ENCODE measurements around the gene CSNK1G1. TPM values are rescaled to one million over a fixed set of nuclear protein-coding genes. Genes with fewer than 3 reads are reported as not detected.

The CSNK1G1 gene
- polyA plus RNA-seq, 2 of the 4 experiments (the other 2 are of a cell fraction): 11.0 to 36.3 TPM

- FAIRE-seq (no peak), ATAC-seq (no peak), DNase-seq (ENCODE audit: low read depth in 1 of 2, low spot score in 1 of 2) (no peak)
- H3K9me3 ChIP-seq: no peaks in the 10 kb centered on the region
- 95% methylated on average over 7 of the region's 7 CpGs for WGBS (ENCODE audit: missing lambda C conversion rate)
- H3K4me2 ChIP-seq: no peak overlapping the region
- H3K4me3 ChIP-seq: no peak overlapping the region
- H3K4me1 ChIP-seq: no peaks in the 10 kb centered on the region
- ChIA-PET POLR2A (no interaction called here), CTCF (interaction anchor here (1.3 to 6.0 kb wide), 7 partner anchors 9 to 22 kb away, joined by 3 to 27 read pairs (median 4); no protein-coding TSS in a partner anchor)
- TF ChIP-seq RARB (CRISPR knock-in tag; IDR thresholded peaks at IDR 0.05): no peak
- no peak for TF ChIP-seq ZFP36 (IDR thresholded peaks at IDR 0.05; ENCODE audit: borderline replicate concordance, partially characterized antibody)
- TF ChIP-seq BCL3 (IDR thresholded peaks at IDR 0.05): no peak
- TF ChIP-seq HOXB5 (CRISPR knock-in tag; IDR thresholded peaks at IDR 0.05): no peak
- TF ChIP-seq FOSB (CRISPR knock-in tag; IDR thresholded peaks at IDR 0.05): no peak
- no peak for TF ChIP-seq HOXB13 (CRISPR knock-in tag; IDR thresholded peaks at IDR 0.05; ENCODE audit: low read depth)
- TF ChIP-seq PHF8 (IDR thresholded peaks at IDR 0.05; ENCODE audit: borderline replicate concordance, low read depth): no peak
- TF ChIP-seq GATA3 (IDR thresholded peaks at IDR 0.05; ENCODE audit: borderline replicate concordance): no peak
- no peak for TF ChIP-seq HMGXB4 (CRISPR knock-in tag; IDR thresholded peaks at IDR 0.05; ENCODE audit: borderline replicate concordance)
- TF ChIP-seq NPAS2 (CRISPR knock-in tag; IDR thresholded peaks at IDR 0.05; ENCODE audit: borderline replicate concordance): no peak
- no peak for TF ChIP-seq CHD4 (IDR thresholded peaks at IDR 0.05; ENCODE audit: borderline replicate concordance)
- TF ChIP-seq POLR2AphosphoS2 (conservative IDR thresholded peaks at IDR 0.05; ENCODE audit: low read length): no peak
- TF ChIP-seq POLR2A (IDR thresholded peaks at IDR 0.05; ENCODE audit: low read length): no peak
- no peak for TF ChIP-seq RNF2 (IDR thresholded peaks at IDR 0.05; ENCODE audit: borderline replicate concordance, low read depth)
- no peak overlapping the region for H3K27ac ChIP-seq
These were observed 224.4 kb downstream of the CSNK1G1 start for GRCh38 chr15:64131547-64131946.

GRCh38 chr15:64130159-64130558, 225.8 kb downstream of the CSNK1G1 start:
- TF ChIP-seq E2F6 (IDR thresholded peaks at IDR 0.05; ENCODE audit: borderline replicate concordance, low read depth): no peak
- TF ChIP-seq NFE2L2 (conservative IDR thresholded peaks at IDR 0.05; ENCODE audit: low read length): no peak
- TF ChIP-seq EHF (CRISPR knock-in tag; IDR thresholded peaks at IDR 0.05): no peak
- TF ChIP-seq FOSL2 (IDR thresholded peaks at IDR 0.05): no peak
- TF ChIP-seq FOSL2 (CRISPR knock-in tag; IDR thresholded peaks at IDR 0.05): no peak
- no peak for TF ChIP-seq KDM5A (IDR thresholded peaks at IDR 0.05)
- no peak for TF ChIP-seq HDAC2 (IDR thresholded peaks at IDR 0.05)
- TF ChIP-seq HOXA7 (CRISPR knock-in tag; IDR thresholded peaks at IDR 0.05): no peak
- no peak for TF ChIP-seq RNF2 (IDR thresholded peaks at IDR 0.05; ENCODE audit: borderline replicate concordance, low read depth)
- TF ChIP-seq KDM1A (IDR thresholded peaks at IDR 0.05; ENCODE audit: low read depth): no peak
- Histone ChIP-seq H3K9me3 (no peaks in the 10 kb centered on the region), H3K4me3 (no peak overlapping the region), H3K27ac (no peak overlapping the region), H3K4me2 (no peak overlapping the region), H3K4me1 (no peaks in the 10 kb centered on the region)
- no peak for DNase-seq (ENCODE audit: low read depth in 1 of 2, low spot score in 1 of 2)
- ChIA-PET CTCF (interaction anchor here (1.0 to 6.0 kb wide), 4 partner anchors 17 to 84 kb away, joined by 3 to 27 read pairs (median 12); partner anchors contain the start of gene DAPK2), POLR2A (no interaction called here)
- FAIRE-seq: no peak
- ATAC-seq: no peak
- WGBS (ENCODE audit: missing lambda C conversion rate): 89% methylated on average over 3 of the region's 3 CpGs

Data from A549 (cell line).